ENCODE measurements around the gene ABI2.

GRCh38 chr2:203489531-203489930, 161.3 kb downstream of the ABI2 start:
- TF ChIP-seq EP300 (IDR thresholded peaks at IDR 0.05; ENCODE audit: borderline replicate concordance in 1 of 2, low read depth in 1 of 2, low read length in 1 of 2), result no peak
- TF ChIP-seq, protein P1, sequence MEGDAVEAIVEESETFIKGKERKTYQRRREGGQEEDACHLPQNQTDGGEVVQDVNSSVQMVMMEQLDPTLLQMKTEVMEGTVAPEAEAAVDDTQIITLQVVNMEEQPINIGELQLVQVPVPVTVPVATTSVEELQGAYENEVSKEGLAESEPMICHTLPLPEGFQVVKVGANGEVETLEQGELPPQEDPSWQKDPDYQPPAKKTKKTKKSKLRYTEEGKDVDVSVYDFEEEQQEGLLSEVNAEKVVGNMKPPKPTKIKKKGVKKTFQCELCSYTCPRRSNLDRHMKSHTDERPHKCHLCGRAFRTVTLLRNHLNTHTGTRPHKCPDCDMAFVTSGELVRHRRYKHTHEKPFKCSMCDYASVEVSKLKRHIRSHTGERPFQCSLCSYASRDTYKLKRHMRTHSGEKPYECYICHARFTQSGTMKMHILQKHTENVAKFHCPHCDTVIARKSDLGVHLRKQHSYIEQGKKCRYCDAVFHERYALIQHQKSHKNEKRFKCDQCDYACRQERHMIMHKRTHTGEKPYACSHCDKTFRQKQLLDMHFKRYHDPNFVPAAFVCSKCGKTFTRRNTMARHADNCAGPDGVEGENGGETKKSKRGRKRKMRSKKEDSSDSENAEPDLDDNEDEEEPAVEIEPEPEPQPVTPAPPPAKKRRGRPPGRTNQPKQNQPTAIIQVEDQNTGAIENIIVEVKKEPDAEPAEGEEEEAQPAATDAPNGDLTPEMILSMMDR (IDR thresholded peaks at IDR 0.05), result no peak
- TF ChIP-seq RFX5 (IDR thresholded peaks at IDR 0.05; ENCODE audit: low read length), result no peak
